Loucy (cell line): ENCODE data around the gene DPP8.

Experiments
- H2AFZ ChIP-seq: fragments of 200-600 bp; sonication (generic); 2 replicates; pipeline ENCODE4 v1.6.0; 2016; ENCODE audit warnings: antibody characterized with exemption, mild to moderate bottlenecking, low read length, moderate library complexity
- H3F3A ChIP-seq: fragments of 200-600 bp; 2 replicates; pipeline ENCODE4 v1.6.0; 2016; ENCODE audit warnings: antibody characterized with exemption, low read depth, mild to moderate bottlenecking
- H3K27me3 ChIP-seq: fragments of 200-600 bp; sonication (generic); 2 replicates; pipeline ENCODE4 v1.6.1; 2014; ENCODE audit warnings: low read length, mild to moderate bottlenecking; ENCODE audit not compliant: insufficient read depth, poor library complexity, severe bottlenecking
- H3K36me3 ChIP-seq: fragments of 200-600 bp; sonication (generic); 2 replicates; pipeline ENCODE4 v1.6.1; 2016; ENCODE audit warnings: low read length; ENCODE audit not compliant: insufficient read depth
- H3K4me1 ChIP-seq: fragments of 200-600 bp; sonication (generic); 2 replicates; pipeline ENCODE4 v1.5.1; 2014; ENCODE audit warnings: low read length, mild to moderate bottlenecking; ENCODE audit not compliant: insufficient read depth, poor library complexity, severe bottlenecking
- H3K4me2 ChIP-seq: fragments of 200-600 bp; sonication (generic); 2 replicates; pipeline ENCODE4 v1.6.0; 2014; ENCODE audit warnings: antibody characterized with exemption, low read length, low read depth, mild to moderate bottlenecking; ENCODE audit not compliant: poor library complexity, severe bottlenecking
- H3K4me3 ChIP-seq: fragments of 200-600 bp; sonication (generic); 2 replicates; pipeline ENCODE4 v1.5.1; 2014; ENCODE audit warnings: low read length, mild to moderate bottlenecking, mixed read lengths; ENCODE audit not compliant: poor library complexity, severe bottlenecking
- H3K79me2 ChIP-seq: fragments of 200-600 bp; sonication (generic); 2 replicates; pipeline ENCODE4 v1.6.1; 2014; ENCODE audit warnings: low read length; ENCODE audit not compliant: insufficient read depth
- H3K9ac ChIP-seq: fragments of 200-600 bp; sonication (generic); 2 replicates; pipeline ENCODE4 v1.6.0; 2014; ENCODE audit warnings: mild to moderate bottlenecking, low read depth, low read length, moderate library complexity; ENCODE audit not compliant: poor library complexity, severe bottlenecking
- H3K9me2 ChIP-seq: fragments of 200-600 bp; sonication (generic); replicated peaks from 2 replicates; pipeline ENCODE4 v1.6.1; 2016; ENCODE audit warnings: low read depth, low read length, mixed read lengths
- H3K9me3 ChIP-seq: fragments of 200-600 bp; sonication (generic); 2 replicates; pipeline ENCODE4 v1.6.1; 2014; ENCODE audit warnings: mild to moderate bottlenecking, antibody characterized with exemption, low read length, low read depth; ENCODE audit not compliant: insufficient read depth
- H4K20me1 ChIP-seq: fragments of 200-600 bp; sonication (generic); 2 replicates; pipeline ENCODE4 v1.6.0; 2014; ENCODE audit warnings: antibody characterized with exemption, low read length, mild to moderate bottlenecking; ENCODE audit not compliant: insufficient read depth, poor library complexity, severe bottlenecking
- CTCF ChIP-seq: fragments of 200-600 bp; sonication (generic); conservative IDR thresholded peaks from 2 replicates; pipeline ENCODE4 v1.5.1; 2014; ENCODE audit warnings: mild to moderate bottlenecking, antibody characterized with exemption, low read length
- EZH2phosphoT487 ChIP-seq: fragments of 200-600 bp; IDR thresholded peaks from 2 replicates; pipeline ENCODE4 v1.6.1; 2018; ENCODE audit warnings: antibody characterized with exemption, mild to moderate bottlenecking, moderate library complexity, borderline replicate concordance

DPP8 gene

GRCh38 chr15:65404186-65404872 is 113.2 kb downstream of the DPP8 start:
- no peak overlapping the region for H3K9ac ChIP-seq
- TF ChIP-seq CTCF (no peak), EZH2phosphoT487 (no peak)
- H3K4me3 ChIP-seq: no peak overlapping the region
- no peaks in the 10 kb centered on the region for H4K20me1 ChIP-seq
- H3K4me2 ChIP-seq: no peak overlapping the region
- H2AFZ ChIP-seq: no peak overlapping the region
- H3K9me2 ChIP-seq: no peaks in the 10 kb centered on the region
- no peaks in the 10 kb centered on the region for H3K9me3 ChIP-seq
- H3K4me1 ChIP-seq: peaks cover 17% of the 10 kb centered on the region
- H3K36me3 ChIP-seq: no peaks in the 10 kb centered on the region
- no peaks in the 10 kb centered on the region for H3F3A ChIP-seq
- H3K27me3 ChIP-seq: no peaks in the 10 kb centered on the region
- no peaks in the 10 kb centered on the region for H3K79me2 ChIP-seq

GRCh38 chr15:65402961-65403360 is 114.5 kb downstream of the DPP8 start:
- no peak overlapping the region for H3K9ac ChIP-seq
- TF ChIP-seq EZH2phosphoT487 (no peak), CTCF (no peak)
- H2AFZ ChIP-seq: no peak overlapping the region
- no peaks in the 10 kb centered on the region for H3K36me3 ChIP-seq
- H3K4me1 ChIP-seq: peaks cover 5% of the 10 kb centered on the region
- no peaks in the 10 kb centered on the region for H3K27me3 ChIP-seq
- H3K4me2 ChIP-seq: no peak overlapping the region
- no peak overlapping the region for H3K4me3 ChIP-seq
- no peaks in the 10 kb centered on the region for H3K9me3 ChIP-seq
- H4K20me1 ChIP-seq: no peaks in the 10 kb centered on the region
- H3K79me2 ChIP-seq: no peaks in the 10 kb centered on the region
- no peaks in the 10 kb centered on the region for H3F3A ChIP-seq
- no peaks in the 10 kb centered on the region for H3K9me2 ChIP-seq

- Histone ChIP-seq H3K4me2 (no peak overlapping the region), H3K27me3 (no peaks in the 10 kb centered on the region), H3K9me3 (no peaks in the 10 kb centered on the region), H3K4me1 (peaks cover 5% of the 10 kb centered on the region), H4K20me1 (no peaks in the 10 kb centered on the region), H3K79me2 (no peaks in the 10 kb centered on the region), H3K4me3 (no peak overlapping the region), H2AFZ (peak overlapping the region; percentile 93), H3F3A (no peaks in the 10 kb centered on the region), H3K36me3 (no peaks in the 10 kb centered on the region), H3K9ac (no peak overlapping the region), H3K9me2 (no peaks in the 10 kb centered on the region)
- no peak for TF ChIP-seq CTCF
- TF ChIP-seq EZH2phosphoT487: no peak
These were observed 115.8 kb downstream of the DPP8 start for GRCh38 chr15:65401611-65402240.
